Panc1 (cell line): ENCODE data around the gene EEA1.

Source experiments
- POLR2AphosphoS5 ChIP-seq: IDR thresholded peaks from 2 replicates; pipeline ENCODE4 v1.6.1; 2012; ENCODE audit warnings: mild to moderate bottlenecking, low read depth, low read length, moderate library complexity
- SIN3A ChIP-seq: IDR thresholded peaks from 2 replicates; pipeline ENCODE4 v1.6.1; 2012; ENCODE audit warnings: low read depth, mild to moderate bottlenecking, low read length, moderate library complexity, borderline replicate concordance; ENCODE audit not compliant: insufficient read depth
- TCF7L2 ChIP-seq: IDR thresholded peaks from 2 replicates; pipeline ENCODE4 v1.6.1; 2011; ENCODE audit warnings: mild to moderate bottlenecking, low read depth, low read length, inconsistent platforms
- TF ChIP-seq, protein P1 (sequence below): fragments of 450-650 bp; IDR thresholded peaks from 2 replicates; pipeline ENCODE4 v1.5.1; 2017; ENCODE audit warnings: mild to moderate bottlenecking
- TF ChIP-seq, protein P2 (sequence below), 2 experiments: IDR thresholded peaks; 2 replicates each; pipeline ENCODE4 v1.6.1; 2011 to 2012; ENCODE audit warnings: low read depth in 2 of 2, control low read depth in 1 of 2, low read length in 1 of 2, mild to moderate bottlenecking in 1 of 2, moderate library complexity in 1 of 2; ENCODE audit not compliant: insufficient read depth in 1 of 2

DNA sequence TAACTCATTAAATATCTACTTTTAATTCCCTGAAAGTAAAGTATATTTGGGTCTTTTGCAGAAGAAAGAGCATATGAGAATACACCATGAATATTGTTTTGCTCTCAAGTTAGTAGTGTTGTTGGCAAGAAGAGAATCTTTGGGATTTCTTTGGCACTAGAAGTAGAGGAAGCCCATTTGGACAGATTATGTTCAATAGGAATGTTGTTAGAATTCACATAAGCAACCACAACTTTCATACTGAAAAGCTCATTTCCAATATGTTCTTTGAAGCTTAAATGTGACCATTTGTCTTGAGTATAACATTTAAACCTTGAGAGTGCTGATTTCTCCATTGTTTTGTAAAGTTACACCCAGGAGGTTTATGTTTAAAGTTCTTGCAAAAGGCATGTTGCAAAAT, 188.7 kb downstream of the EEA1 start:
- TF ChIP-seq POLR2AphosphoS5 = no peak
- TF ChIP-seq, protein P1, sequence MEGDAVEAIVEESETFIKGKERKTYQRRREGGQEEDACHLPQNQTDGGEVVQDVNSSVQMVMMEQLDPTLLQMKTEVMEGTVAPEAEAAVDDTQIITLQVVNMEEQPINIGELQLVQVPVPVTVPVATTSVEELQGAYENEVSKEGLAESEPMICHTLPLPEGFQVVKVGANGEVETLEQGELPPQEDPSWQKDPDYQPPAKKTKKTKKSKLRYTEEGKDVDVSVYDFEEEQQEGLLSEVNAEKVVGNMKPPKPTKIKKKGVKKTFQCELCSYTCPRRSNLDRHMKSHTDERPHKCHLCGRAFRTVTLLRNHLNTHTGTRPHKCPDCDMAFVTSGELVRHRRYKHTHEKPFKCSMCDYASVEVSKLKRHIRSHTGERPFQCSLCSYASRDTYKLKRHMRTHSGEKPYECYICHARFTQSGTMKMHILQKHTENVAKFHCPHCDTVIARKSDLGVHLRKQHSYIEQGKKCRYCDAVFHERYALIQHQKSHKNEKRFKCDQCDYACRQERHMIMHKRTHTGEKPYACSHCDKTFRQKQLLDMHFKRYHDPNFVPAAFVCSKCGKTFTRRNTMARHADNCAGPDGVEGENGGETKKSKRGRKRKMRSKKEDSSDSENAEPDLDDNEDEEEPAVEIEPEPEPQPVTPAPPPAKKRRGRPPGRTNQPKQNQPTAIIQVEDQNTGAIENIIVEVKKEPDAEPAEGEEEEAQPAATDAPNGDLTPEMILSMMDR = no peak
- TF ChIP-seq, protein P2, sequence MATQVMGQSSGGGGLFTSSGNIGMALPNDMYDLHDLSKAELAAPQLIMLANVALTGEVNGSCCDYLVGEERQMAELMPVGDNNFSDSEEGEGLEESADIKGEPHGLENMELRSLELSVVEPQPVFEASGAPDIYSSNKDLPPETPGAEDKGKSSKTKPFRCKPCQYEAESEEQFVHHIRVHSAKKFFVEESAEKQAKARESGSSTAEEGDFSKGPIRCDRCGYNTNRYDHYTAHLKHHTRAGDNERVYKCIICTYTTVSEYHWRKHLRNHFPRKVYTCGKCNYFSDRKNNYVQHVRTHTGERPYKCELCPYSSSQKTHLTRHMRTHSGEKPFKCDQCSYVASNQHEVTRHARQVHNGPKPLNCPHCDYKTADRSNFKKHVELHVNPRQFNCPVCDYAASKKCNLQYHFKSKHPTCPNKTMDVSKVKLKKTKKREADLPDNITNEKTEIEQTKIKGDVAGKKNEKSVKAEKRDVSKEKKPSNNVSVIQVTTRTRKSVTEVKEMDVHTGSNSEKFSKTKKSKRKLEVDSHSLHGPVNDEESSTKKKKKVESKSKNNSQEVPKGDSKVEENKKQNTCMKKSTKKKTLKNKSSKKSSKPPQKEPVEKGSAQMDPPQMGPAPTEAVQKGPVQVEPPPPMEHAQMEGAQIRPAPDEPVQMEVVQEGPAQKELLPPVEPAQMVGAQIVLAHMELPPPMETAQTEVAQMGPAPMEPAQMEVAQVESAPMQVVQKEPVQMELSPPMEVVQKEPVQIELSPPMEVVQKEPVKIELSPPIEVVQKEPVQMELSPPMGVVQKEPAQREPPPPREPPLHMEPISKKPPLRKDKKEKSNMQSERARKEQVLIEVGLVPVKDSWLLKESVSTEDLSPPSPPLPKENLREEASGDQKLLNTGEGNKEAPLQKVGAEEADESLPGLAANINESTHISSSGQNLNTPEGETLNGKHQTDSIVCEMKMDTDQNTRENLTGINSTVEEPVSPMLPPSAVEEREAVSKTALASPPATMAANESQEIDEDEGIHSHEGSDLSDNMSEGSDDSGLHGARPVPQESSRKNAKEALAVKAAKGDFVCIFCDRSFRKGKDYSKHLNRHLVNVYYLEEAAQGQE (IDR thresholded peaks at IDR 0.05; ENCODE audit: insufficient read depth in 1 of 2, low read depth in 2 of 2, low read length in 1 of 2) = no peak
- TF ChIP-seq TCF7L2 = no peak
- TF ChIP-seq SIN3A = no peak
